ENCODE results near the gene GTF2H1.
"Not testable (repeated sequence)": the region's sequence is repeated elsewhere in the genome, so short reads cannot be mapped to it uniquely, and the experiment has no call there.

The GTF2H1 gene

DNA sequence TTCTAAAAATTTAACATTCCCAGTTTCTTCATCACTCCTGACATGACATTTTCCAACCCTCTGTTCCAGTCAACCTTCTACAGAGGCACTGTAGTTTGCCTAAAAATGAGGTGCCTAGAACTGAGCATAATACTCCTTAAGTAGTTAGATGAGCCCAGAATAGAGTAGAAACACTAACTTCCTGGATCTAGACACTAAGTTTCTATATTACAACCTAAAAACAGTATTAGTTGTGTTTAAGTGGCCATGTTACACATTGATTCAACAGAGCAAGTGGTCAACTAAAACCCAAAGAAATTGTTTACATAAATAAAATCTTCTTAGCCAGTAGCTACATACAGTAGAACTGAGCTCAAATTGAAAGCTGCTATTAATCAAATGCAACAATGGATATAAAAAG is 1.8 kb upstream of the GTF2H1 start:
- no peak for DNase-seq

DNA sequence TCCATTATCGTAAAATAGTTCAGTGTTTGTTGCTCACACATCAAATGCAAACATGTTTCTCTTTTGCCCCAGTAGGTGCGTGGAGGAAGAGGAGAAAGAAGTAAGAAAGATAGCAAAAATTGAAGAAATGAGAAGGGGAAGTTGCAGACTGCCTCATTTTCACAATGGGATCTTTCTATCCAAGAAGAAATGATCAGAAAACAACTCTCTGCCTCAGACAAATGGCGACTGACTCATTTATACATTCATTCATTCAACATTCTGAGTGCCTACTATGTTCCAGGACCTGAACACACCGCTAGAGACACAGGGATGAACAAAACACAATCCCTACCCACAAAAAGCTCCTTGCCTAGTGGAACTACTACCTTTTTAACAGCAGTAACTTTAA is 794 bp upstream of the GTF2H1 start:
- no peak for DNase-seq

DNA sequence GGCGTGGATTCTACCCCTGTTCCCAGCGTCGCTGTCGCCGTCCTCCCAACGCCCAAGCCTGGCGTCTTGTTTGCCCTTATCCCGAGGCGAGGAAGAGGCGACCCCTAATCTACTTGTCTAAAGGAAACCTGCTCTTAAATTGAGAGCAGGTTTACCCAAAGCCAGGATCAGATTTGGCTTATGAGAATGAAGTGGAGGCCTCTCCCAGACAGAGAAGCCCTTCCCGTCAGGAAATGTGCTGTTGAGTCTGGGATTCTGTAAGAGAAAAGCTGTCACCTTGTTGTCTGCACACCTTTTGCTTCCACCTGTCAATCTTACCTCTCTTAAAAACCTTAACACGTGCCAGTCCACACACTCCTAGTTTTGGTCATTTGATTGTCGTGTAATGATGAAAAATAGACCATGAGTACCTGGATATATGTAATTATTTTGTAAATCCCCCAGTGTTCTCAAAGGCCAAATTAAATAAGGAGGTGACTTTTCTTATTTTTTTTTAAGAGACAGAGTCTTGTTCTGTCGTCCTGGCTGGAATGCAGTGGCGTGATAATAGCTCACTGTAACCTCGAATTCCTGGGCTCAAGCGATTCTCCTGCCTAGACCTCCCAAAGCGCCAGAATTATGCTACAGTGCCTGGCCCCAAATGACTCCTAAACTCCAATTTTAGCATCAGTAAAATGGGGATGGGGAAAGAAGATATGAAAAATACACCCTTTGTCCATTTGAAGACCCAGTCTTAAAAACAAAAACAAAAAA is 627 bp downstream of the GTF2H1 start:
- no peak for DNase-seq

DNA sequence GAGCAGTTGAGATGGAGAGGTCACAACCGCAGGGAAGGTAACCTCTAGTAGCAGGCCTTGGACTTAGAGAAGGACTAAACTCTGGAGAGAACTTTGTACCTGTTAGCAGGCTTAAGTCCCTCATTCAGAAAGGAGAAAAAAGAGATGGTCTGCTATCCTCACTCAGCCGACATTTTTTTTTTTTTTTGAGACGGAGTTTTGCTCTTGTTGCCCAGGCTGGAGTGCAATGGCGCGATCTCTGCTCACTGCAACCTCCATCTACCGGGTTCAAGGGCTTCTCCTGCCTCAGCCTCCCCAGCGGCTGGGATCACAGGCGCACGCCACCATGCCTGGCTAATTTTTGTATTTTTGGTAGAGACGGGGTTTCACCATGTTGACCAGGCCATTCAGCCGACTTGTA is 1.5 kb downstream of the GTF2H1 start:
- not testable (repeated sequence) for DNase-seq

DNA sequence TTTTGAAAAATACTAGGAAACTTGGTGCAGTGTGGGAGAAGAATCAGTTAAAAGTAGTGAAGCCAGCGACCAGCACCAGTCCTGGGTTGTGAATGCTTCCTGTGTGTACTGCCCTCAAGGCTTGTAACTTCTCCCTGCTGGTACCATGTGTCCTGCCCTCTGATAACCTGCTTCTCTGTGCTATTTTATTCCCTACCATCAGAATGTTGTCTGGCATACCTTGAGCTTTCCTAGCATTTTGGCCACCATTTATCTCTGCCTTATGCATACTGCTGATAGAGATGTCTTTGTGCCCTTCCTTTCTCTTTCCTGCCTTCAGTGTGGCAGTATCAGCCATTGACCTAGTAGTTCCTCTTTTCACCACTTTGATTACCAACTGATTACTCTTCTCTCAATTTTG is 2.0 kb downstream of the GTF2H1 start:
- no peak for DNase-seq

DNA sequence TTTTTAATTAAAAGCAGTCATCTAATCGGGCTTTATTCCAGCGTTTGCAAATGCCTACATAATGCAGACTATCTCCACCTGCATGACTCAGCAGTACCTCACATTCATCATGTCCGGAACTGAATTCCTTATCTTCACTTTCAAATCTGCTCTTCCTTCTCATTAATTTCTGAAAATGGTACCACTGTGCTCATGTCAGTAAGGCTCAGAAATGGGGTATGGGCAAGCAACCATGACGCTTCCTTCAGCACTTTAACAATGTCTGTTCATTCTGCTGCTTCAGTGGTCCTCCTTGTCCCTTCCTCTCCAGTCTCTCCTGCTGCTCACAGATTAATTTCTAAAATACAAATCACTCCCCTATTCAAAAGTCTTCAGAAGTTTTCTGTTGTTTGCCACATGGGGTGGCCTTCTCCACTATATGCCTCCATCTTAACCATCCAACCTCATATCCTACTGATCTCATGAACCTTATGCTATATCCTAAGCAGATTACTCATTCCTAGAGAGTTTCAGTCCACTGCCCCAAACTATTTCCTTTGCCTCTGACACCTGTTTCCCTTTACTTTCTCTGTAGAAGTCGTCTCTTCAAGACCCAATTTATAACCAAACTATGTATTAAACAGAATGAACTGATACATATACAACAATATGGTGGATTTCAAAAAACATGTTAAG is 7.0 kb downstream of the GTF2H1 start:
- DNase-seq = no peak

DNA sequence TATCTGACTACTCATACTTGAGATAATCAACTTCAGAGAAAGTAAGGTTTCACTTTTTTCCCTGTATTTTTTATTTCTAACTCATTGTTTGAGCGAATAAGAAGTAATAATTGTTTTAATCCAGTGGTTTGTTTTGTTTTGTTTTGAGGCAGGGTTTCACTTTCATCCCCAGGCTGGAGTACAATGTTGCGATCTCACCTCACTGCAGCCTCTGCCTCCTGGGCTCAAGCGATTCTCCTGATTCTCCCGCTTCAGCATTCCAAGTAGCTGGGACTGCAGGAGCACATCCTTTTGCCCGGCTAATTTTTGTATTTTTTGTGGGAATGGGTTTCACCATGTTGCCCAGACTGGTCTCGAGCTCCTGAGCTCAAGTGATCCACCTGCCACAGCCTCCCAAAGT is 8.6 kb downstream of the GTF2H1 start:
- no peak for DNase-seq

DNA sequence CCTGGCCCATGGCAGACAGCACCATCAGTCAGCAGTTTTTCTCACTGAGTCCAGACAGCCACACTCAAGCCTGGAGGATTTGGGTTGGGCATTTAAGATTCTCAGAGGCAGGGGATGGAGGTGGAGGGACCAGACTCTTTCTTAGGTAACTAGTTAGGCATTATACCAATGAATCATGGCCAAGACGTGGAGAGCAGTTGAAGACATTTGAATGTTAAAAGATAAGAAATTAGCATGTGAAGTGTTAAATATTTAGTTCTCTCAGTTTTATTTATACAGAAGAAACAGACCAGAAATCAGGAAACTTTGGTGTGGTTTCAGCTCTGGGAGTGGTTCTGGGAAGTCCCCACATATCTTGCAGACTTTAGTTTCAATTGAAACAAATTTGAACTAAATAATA is 9.9 kb downstream of the GTF2H1 start:
- no peak for DNase-seq

DNA sequence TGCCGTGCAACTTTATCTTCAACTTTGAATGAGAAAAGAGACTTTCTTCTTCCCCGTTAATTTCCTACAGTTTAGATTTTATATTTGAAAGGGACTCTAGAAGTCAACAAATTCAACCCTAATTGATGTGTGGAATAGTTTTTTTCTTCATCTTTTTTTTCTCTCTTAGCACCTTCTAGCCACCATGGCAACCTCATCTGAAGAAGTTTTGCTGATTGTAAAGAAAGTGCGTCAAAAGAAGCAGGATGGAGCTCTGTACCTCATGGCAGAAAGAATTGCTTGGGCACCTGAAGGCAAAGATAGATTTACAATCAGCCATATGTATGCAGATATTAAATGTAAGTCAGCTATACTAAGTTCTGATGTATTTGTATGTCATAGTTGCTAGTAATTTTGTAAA is 10.5 kb downstream of the GTF2H1 start:
- no peak for DNase-seq

DNA sequence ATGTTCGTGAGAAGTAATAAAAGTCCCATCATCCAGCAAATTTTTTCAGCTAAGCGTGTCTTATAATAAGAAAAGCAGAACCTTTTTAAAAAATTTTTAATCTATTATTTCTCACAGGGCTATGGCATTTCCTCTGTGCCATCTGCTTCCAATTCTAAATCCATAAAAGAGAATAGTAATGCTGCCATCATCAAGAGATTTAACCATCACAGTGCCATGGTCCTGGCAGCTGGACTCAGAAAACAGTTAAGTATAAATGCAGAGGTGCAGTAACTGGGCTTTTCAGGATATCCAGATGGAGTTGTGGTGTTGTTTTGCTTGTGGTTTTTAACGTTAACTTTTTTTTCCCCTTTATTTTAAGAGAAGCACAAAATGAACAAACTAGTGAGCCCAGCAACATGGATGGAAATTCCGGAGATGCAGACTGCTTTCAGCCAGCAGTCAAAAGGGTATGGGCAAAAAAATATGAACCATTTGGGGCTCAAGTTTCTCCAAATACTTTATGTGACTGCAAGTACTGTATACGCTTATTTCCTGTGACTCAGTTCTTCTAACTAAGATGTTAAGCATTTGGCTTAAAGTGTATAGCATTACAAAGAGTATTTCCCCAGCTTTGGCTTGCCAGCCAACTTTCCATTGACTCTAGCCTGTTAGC is 25.2 kb downstream of the GTF2H1 start:
- DNase-seq = no peak

DNA sequence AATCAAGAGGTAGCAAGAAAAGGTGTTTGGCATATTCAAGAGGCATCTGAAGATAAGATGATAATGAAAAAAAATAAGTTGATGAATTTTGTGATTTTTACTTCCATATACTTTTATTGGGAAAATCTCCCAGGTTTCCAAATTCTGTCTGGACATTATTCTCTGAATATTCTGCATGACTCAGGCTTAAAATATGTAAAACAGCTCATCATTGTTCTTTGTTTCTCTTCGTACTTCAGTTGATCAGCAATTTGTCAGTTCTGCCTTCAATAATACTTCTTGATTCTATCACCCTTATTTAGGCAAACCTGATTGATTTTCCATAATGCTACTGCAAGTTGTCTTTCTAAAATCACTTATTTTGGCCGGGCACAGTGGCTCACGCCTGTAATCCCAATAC is 30.2 kb downstream of the GTF2H1 start:
- no peak for DNase-seq

DNA sequence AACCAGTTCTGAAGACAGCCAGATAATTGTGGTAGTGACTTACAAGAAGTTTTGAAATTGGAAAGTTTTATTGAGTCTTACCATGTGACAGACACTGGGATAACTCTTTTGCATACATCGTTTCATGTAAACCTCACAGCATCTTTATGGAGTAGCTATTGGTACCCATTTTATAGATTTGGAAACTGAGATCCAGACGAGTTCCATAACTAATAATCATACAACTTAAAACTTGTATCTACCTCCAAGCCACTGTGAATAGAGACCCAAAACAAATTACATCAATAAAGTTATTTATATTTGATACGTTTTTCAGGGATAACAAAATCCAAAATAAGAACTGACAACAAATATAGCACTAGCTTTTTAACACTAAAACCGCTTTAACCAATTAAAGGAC is 36.3 kb downstream of the GTF2H1 start:
- no peak for DNase-seq

DNA sequence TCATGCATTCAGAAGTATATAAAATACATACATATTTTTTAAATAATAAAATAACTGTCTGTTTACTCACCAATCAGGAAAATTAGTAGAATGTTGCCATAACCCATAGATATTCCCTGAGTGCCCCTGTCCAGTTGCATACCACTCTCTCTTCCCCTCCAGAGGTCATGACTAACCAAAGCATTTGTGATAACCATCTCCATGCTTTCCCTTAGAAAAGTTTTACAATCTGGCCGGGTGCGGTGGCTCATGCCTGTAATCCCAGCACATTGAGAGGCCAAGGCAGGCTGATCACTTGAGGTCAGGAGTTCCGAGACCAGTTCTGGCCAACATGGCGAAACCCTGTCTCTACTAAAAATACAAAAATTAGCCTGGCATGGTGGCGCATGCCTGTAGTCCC is 38.8 kb downstream of the GTF2H1 start:
- no peak for DNase-seq

DNA sequence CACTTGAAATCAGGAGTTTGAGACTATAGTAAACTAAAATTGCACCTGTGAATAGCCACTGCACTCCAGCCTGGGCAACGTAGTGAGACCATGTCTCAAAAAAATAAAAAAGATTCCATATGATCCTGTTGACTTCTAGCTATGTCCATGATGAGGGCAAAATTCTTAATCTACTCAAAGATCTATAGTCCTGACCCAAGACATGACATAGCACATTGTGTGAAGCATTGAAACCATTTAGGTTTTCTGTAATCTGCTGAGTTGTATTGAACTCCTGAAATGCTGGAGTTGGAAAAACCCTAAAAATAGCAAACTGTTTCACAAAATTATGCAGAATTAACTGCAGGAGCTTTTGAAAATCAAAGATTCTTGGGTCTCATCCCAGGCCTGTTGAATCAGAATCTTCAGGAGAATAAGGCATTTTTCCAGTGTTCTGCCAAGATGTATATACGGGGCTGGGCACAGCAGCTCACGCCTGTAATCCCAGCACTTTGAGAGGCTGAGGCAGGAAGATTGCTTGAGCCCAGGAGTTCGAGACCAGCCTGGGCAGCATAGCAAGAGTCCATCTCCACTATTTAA is 42.2 kb downstream of the GTF2H1 start:
- no peak for DNase-seq

DNA sequence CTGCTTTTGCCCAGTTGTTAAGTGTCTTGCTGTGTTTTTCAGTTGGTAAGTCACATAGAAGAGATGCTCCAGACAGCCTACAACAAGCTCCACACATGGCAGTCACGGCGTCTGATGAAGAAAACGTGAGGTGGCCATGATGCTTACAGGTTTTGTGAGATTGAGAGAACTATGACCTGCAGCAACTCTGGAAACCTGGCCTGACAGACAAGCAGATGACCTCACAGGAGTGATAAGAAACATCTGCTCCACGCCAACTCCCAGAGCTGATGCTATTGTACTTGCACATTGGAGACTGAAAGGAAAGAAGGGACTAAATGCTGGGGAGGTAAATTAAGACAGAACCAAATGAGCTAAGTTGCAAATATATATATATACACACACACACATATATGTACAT is 43.4 kb downstream of the GTF2H1 start:
- DNase-seq = no peak

DNA sequence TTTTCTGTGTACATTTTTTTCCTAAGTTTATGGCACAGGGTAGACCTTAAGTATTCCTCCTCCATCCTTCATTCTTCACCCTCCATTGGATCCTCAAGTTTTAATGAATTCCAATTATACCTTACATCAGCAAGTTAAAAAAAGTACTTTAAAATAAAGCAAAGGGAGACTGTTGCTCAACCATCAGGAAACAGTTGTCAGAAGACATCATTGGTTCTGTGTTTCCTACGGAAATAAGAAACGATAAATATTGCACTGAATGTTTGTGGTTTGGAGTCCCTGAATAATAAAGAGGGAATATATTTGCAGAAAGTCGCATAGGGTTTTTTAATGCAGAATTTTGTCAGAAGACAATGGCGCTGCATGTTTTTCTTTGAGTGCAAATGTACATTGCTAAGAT is 43.9 kb downstream of the GTF2H1 start:
- no peak for DNase-seq

DNA sequence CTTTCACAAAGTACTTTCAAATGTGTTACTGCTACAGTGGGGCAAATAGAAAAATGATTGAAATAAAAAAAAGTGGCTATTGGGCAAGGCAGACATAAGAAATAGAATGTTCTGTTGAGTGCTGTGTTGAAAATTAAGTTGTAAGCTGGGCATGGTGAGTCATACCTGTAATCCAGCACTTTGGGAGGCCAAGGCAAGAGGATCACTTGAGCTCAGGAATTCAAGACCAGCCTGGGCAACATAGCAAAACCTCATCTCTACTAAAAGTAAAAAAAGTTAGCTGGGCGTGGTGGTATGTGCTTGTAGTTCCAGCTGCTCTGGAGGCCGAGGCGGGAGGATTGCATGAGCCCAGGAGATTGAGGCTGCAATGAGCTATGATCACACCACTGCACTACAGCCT is 45.1 kb downstream of the GTF2H1 start:
- DNase-seq = no peak

DNA sequence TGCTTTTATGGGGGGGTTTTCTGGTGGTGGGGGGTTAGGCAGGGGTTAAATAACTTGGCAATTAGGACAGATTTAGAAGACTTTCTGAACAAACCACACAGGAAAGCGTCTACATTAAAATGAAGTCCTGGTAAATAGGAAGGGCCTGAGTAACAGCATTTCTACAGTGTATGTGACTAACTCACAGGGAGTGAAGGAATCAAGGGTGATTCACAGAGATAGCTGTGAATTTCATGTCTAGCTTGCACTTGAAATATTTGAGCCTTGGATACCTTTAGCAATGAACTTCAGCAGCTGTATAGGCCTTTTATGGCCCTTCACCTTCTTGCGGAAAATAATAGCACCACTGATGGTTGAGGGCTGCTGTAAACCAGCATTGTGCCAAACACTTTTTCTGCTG is 45.9 kb downstream of the GTF2H1 start:
- no peak for DNase-seq

DNA sequence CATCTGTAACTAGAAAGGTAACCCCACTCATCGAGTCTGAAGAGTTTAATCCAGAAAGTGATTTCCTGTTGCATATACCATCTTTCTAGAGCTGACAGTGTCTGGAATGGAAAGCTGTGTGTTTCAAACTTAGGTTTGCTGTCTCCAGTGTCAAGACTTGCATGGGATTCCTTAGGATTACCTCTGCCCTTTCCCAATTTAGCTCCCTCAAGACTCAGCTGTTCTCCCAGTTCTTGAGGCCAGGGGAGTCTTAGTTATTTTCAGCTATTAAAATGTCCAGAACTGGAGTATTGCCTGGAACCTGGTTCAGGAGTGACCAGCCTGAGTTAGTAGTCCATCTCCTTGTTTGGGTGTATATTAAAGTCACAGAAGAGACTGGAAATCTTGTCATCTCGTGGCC is 47.0 kb downstream of the GTF2H1 start:
- no peak for DNase-seq

DNA sequence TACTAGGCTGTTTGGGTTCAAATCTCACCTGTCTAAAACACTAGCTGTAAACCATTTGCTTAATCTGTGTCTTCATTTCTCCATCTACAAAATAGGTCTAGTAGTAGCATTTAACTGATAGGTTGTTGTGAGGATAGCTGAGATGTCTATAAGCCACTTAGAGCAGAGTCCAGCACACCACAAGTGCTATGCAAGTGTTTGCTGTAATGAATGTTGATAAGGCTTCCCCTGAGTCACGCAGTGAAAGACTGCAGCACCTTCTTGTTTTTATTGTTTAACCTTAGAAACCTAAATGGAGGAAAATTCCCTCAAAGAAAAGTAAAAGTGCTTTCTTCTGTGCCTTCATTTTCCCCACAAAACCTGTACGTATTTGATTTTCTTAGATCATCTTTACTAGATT is 48.9 kb downstream of the GTF2H1 start:
- DNase-seq = no peak

DNA sequence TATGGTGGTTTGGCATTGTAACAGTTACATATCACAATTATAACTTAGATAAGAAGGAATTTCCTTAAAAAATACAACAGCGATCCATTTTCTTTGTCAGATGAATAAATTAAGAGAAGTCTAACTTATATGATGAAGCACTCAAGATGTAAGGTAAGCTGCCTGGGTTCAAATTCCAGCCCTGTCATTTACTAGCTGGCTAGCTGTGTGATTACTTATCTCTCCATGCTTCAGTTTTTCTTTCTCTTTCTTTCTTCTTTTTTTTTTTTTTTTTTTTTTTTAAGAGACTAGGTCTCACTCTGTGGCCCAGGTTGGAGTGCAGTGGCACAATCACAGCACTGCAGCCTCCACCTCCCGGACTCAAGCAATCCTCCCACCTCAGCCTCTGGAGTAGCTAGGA is 49.8 kb downstream of the GTF2H1 start:
- DNase-seq = no peak

DNA sequence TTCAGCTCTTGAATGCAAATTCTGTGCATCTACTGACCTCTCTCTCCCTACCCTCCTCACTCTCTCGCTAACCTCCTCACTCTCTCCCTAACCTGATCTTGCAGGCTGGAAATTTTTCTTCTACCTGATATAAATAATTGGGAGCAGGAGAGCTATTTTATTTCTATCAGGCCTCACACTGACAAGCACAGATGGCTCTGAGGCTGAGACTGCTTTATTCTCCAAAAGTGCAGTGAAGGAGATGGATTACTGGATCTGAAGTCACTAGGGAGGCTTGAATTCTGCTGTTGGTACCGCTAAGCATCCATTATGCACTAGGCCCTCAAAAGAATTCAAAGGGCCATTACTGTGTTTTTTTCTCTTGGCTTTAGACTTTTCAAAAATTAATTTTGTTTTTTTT is 52.6 kb downstream of the GTF2H1 start:
- no peak for DNase-seq

DNA sequence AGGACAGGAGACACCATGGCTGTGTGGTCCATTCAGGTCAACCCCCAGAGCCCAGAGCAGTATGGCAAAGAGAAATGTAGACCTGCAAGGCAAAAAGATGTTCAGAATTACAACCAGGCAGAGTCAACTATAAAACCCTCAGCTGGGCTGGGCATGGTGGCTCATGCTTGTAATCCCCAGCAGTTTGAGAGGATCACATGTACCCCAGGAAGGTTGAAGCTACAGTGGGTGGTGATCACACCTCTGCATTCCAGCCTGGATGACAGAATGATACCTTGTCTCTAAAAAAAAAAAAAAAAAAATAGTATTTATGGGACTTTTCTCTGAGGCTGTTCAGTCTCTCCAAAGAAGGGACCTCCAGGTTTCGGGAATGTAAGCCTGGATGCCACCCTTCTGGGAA is 53.6 kb downstream of the GTF2H1 start:
- no peak for DNase-seq

DNA sequence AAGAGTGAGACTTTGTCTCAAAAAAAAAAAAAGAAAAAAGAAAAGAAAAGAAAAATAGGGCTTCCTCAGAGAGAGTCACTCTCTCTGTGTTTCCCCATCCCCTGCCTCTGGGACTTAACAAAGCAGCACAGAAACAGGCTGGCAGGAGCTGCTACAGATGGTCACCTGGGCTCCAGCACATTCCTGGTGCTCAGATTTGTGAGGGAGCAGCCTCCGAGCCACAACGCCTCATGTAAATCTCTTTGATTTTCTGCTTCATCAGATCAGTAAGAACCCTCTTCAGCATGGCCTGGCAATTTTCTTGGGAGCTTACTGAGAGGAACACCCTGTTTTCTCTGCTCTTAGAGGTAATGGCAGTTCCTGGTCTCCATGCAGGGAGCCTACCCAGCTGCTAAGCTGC is 56.8 kb downstream of the GTF2H1 start:
- no peak for DNase-seq
